ENCODE measurements around the gene CYFIP2.

CYFIP2 gene

DNA sequence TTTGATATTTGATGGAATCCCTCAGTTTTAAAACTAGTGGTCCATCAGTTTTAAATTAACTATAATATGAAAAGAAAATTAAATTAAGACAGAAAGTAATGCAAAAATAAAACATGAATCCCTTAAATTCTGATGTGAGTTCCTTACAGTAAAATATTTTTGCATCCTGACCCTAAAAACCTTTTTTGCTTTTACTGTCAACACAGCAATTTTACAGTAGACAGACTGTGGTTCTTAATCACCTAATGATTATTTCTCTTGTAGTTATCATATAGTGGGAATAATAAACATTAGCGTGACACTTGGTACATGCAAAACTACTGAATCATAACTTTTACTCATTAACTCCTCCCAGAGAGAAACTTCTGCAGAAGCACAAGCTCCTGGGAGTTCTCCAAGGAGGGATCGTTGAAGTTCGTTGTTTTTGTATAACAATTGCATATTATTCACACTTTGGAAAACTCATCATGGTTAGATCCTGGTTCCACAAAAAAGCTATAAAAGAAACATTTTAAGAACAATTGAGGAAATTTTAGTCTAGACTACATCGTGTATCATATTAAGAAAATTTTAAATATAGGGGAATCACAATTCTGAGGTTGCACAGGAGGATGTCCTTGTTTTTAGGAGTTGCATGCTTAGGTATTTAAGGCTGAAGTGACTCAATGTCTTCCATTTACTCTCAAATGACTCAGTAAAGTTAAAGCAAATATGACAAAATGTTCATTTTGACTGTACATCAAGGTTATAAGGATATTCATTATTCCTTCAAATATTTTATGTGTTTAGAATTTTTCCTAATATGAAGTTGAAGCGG lies 105.9 kb downstream of the CYFIP2 start:
- ATAC-seq = no peak
- TF ChIP-seq ZFP3 (CRISPR knock-in tag; IDR thresholded peaks at IDR 0.05) (no peak), SNAI2 (CRISPR knock-in tag; IDR thresholded peaks at IDR 0.05) (no peak)
- TF ChIP-seq, protein P1, sequence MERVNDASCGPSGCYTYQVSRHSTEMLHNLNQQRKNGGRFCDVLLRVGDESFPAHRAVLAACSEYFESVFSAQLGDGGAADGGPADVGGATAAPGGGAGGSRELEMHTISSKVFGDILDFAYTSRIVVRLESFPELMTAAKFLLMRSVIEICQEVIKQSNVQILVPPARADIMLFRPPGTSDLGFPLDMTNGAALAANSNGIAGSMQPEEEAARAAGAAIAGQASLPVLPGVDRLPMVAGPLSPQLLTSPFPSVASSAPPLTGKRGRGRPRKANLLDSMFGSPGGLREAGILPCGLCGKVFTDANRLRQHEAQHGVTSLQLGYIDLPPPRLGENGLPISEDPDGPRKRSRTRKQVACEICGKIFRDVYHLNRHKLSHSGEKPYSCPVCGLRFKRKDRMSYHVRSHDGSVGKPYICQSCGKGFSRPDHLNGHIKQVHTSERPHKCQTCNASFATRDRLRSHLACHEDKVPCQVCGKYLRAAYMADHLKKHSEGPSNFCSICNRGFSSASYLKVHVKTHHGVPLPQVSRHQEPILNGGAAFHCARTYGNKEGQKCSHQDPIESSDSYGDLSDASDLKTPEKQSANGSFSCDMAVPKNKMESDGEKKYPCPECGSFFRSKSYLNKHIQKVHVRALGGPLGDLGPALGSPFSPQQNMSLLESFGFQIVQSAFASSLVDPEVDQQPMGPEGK (CRISPR knock-in tag; IDR thresholded peaks at IDR 0.05; ENCODE audit: borderline replicate concordance) = no peak
- TF ChIP-seq, protein P2, sequence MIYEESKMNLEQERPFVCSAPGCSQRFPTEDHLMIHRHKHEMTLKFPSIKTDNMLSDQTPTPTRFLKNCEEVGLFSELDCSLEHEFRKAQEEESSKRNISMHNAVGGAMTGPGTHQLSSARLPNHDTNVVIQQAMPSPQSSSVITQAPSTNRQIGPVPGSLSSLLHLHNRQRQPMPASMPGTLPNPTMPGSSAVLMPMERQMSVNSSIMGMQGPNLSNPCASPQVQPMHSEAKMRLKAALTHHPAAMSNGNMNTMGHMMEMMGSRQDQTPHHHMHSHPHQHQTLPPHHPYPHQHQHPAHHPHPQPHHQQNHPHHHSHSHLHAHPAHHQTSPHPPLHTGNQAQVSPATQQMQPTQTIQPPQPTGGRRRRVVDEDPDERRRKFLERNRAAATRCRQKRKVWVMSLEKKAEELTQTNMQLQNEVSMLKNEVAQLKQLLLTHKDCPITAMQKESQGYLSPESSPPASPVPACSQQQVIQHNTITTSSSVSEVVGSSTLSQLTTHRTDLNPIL (CRISPR knock-in tag; IDR thresholded peaks at IDR 0.05; ENCODE audit: low read depth) = no peak

DNA sequence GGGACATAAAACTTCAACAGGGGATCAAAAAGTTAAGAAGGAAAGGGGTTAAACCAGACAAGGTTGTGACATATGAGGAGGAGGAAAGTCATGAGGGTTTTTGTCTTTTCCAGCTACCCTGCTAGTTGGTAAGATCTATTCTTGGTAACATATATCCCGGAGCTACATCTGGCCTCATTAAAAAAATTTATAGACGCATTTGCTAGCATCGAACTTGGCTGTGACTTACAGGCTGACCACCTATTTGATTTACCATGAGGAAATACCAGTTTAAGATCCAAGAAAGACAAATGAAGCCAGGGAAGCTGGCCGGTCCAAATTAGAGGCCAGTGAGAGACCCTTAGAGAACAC lies 106.5 kb downstream of the CYFIP2 start:
- ATAC-seq = no peak
- TF ChIP-seq ZNF70 (CRISPR knock-in tag; IDR thresholded peaks at IDR 0.05) = no peak
- TF ChIP-seq POU6F1 (CRISPR knock-in tag; IDR thresholded peaks at IDR 0.05; ENCODE audit: borderline replicate concordance, low read depth) = no peak
- no peak for TF ChIP-seq TCF4 (CRISPR knock-in tag; IDR thresholded peaks at IDR 0.05; ENCODE audit: borderline replicate concordance)
- no peak for TF ChIP-seq SNAI2 (CRISPR knock-in tag; IDR thresholded peaks at IDR 0.05)
- TF ChIP-seq, protein P1 (CRISPR knock-in tag; IDR thresholded peaks at IDR 0.05; ENCODE audit: borderline replicate concordance) = no peak
- TF ChIP-seq ARNTL (CRISPR knock-in tag; IDR thresholded peaks at IDR 0.05; ENCODE audit: borderline replicate concordance, low read depth) = no peak
- TF ChIP-seq, protein P2 (CRISPR knock-in tag; IDR thresholded peaks at IDR 0.05; ENCODE audit: low read depth) = no peak
- TF ChIP-seq GLIS3 (CRISPR knock-in tag; IDR thresholded peaks at IDR 0.05) = no peak

- ATAC-seq = no peak
- no peak for TF ChIP-seq OSR1 (CRISPR knock-in tag; IDR thresholded peaks at IDR 0.05)
- no peak for TF ChIP-seq POU6F1 (CRISPR knock-in tag; IDR thresholded peaks at IDR 0.05; ENCODE audit: borderline replicate concordance, low read depth)
- no peak for TF ChIP-seq ISL1 (CRISPR knock-in tag; IDR thresholded peaks at IDR 0.05)
- no peak for TF ChIP-seq TOX (CRISPR knock-in tag; IDR thresholded peaks at IDR 0.05; ENCODE audit: borderline replicate concordance)
- no peak for TF ChIP-seq PPARA (CRISPR knock-in tag; IDR thresholded peaks at IDR 0.05; ENCODE audit: borderline replicate concordance)
- no peak for TF ChIP-seq TCF4 (CRISPR knock-in tag; IDR thresholded peaks at IDR 0.05; ENCODE audit: borderline replicate concordance)
- no peak for TF ChIP-seq ZNF8 (CRISPR knock-in tag; IDR thresholded peaks at IDR 0.05)
- no peak for TF ChIP-seq TSHZ2 (CRISPR knock-in tag; IDR thresholded peaks at IDR 0.05)
- TF ChIP-seq, protein P2 (CRISPR knock-in tag; IDR thresholded peaks at IDR 0.05; ENCODE audit: low read depth) = no peak
- no peak for TF ChIP-seq ZFP30 (CRISPR knock-in tag; IDR thresholded peaks at IDR 0.05)
- no peak for TF ChIP-seq ARNTL (CRISPR knock-in tag; IDR thresholded peaks at IDR 0.05; ENCODE audit: borderline replicate concordance, low read depth)
- TF ChIP-seq RARB (CRISPR knock-in tag; IDR thresholded peaks at IDR 0.05) = no peak
- no peak for TF ChIP-seq ZNF565 (CRISPR knock-in tag; conservative IDR thresholded peaks at IDR 0.05; ENCODE audit: low read depth)
- TF ChIP-seq, protein P1 (CRISPR knock-in tag; IDR thresholded peaks at IDR 0.05; ENCODE audit: borderline replicate concordance) = no peak
- no peak for TF ChIP-seq GLIS3 (CRISPR knock-in tag; IDR thresholded peaks at IDR 0.05)
- no peak for TF ChIP-seq CSDC2 (CRISPR knock-in tag; IDR thresholded peaks at IDR 0.05)
Measured at GRCh38 chr5:157378509-157378908, 112.6 kb downstream of the CYFIP2 start.

All from SK-N-SH treated with all-trans-retinoic acid at 6 μM for 48 hours (cell line).